Neural crest cell (in vitro differentiated cells): Measurements from ENCODE around the gene C4B. TPM values are rescaled to one million over a fixed set of nuclear protein-coding genes. Genes with fewer than 3 reads are reported as not detected.

Experiments used
- DNase-seq: peaks from one replicate; pipeline ENCODE4 v3.0.0; 2021; ENCODE audit warnings: low read depth, mixed read lengths, low spot score
- H3K27ac Mint-ChIP-seq: one replicate; pipeline ENCODE4 v1.8.0; 2021; ENCODE audit warnings: mild to moderate bottlenecking, mixed read lengths; ENCODE audit not compliant: unreplicated experiment
- H3K27me3 Mint-ChIP-seq: 2 replicates; pipeline ENCODE4 v1.8.0; 2021; ENCODE audit warnings: low read depth, mild to moderate bottlenecking, mixed read lengths
- H3K36me3 Mint-ChIP-seq: 2 replicates; pipeline ENCODE4 v1.8.0; 2021; ENCODE audit warnings: low read depth, mild to moderate bottlenecking, mixed read lengths
- H3K4me1 Mint-ChIP-seq: 2 replicates; pipeline ENCODE4 v1.8.0; 2021; ENCODE audit warnings: mixed read lengths
- H3K4me3 Mint-ChIP-seq: one replicate; pipeline ENCODE4 v1.8.0; 2021; ENCODE audit warnings: mild to moderate bottlenecking, mixed read lengths
- H3K9me3 Mint-ChIP-seq: 2 replicates; pipeline ENCODE4 v1.8.0; 2021; ENCODE audit warnings: mixed read lengths
- total RNA-seq: library from RNA; stranded (reverse); gene quantifications from 2 replicates; pipeline ENCODE4 v1.2.1, GENCODE V29; 2021
- TF ChIP-seq, protein P1 (sequence below): fragments of 200-600 bp; sonication (generic); conservative IDR thresholded peaks from 2 replicates; pipeline ENCODE4 v1.5.0; 2021; ENCODE audit warnings: antibody characterized with exemption, mild to moderate bottlenecking

Gene C4B
- total RNA-seq, 1 donor from 2014 or later: 5.3 TPM

- peak overlapping the region; percentile 100 for H3K4me3 Mint-ChIP-seq
- peak overlapping the region; percentile 75 for H3K27ac Mint-ChIP-seq
- H3K36me3 Mint-ChIP-seq: peaks cover 15% of the 10 kb centered on the region
These were observed 45.5 kb upstream of the C4B start for GRCh38 chr6:31968791-31969711.

GRCh38 chr6:31969712-31970603 lies 44.6 kb upstream of the C4B start:
- peak overlapping the region; percentile 81 for H3K27ac Mint-ChIP-seq
- TF ChIP-seq, protein P1, sequence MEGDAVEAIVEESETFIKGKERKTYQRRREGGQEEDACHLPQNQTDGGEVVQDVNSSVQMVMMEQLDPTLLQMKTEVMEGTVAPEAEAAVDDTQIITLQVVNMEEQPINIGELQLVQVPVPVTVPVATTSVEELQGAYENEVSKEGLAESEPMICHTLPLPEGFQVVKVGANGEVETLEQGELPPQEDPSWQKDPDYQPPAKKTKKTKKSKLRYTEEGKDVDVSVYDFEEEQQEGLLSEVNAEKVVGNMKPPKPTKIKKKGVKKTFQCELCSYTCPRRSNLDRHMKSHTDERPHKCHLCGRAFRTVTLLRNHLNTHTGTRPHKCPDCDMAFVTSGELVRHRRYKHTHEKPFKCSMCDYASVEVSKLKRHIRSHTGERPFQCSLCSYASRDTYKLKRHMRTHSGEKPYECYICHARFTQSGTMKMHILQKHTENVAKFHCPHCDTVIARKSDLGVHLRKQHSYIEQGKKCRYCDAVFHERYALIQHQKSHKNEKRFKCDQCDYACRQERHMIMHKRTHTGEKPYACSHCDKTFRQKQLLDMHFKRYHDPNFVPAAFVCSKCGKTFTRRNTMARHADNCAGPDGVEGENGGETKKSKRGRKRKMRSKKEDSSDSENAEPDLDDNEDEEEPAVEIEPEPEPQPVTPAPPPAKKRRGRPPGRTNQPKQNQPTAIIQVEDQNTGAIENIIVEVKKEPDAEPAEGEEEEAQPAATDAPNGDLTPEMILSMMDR: no peak
- H3K4me1 Mint-ChIP-seq: peaks cover 33% of the 10 kb centered on the region
- H3K27me3 Mint-ChIP-seq: no peaks in the 10 kb centered on the region
- peaks cover 21% of the 10 kb centered on the region for H3K36me3 Mint-ChIP-seq
- H3K9me3 Mint-ChIP-seq: no peaks in the 10 kb centered on the region
- H3K4me3 Mint-ChIP-seq: peak overlapping the region; percentile 100
- DNase-seq: no peak

More at GRCh38 chr6:31968791-31969711, 45.5 kb upstream of the C4B start:
- Mint-ChIP-seq H3K4me1 (peaks cover 33% of the 10 kb centered on the region), H3K27me3 (no peaks in the 10 kb centered on the region), H3K9me3 (no peaks in the 10 kb centered on the region)
- no peak for DNase-seq
- TF ChIP-seq, protein P1: no peak

DNA sequence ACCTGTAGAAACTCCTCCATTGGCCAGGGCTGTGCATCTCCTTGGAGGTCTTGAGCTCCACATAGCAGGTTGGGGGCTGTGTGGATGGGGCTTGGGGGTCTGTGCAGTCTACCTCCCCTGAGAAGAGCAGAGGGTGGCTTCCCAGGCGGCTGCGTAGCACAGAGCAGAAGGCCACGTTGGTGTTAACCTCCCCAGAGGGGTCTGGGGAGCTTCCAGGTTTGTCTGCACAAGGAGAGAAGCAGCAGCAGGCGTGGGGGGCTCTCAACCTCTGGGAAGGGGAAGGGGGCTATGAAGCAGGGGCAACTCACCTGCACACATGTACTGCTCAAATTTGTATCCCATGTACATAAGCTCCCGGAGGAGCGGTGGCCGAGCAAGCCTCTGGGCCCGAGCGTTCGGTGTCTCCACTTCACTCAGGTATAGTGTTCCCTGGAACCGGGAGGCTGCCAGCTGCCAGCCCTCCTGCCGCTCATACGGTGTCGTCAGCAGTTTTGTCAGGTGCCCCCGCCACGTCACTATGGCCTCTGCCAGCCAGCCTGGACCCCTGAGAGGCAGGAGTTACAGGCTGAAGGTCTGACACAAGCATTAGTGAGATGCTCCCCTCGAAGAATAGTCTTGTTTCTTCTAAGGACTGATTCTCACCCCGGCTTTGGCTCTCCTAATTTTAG lies 43.9 kb upstream of the C4B start:
- DNase-seq: no peak
- peaks cover 21% of the 10 kb centered on the region for H3K36me3 Mint-ChIP-seq
- H3K4me3 Mint-ChIP-seq: peak overlapping the region; percentile 100
- no peaks in the 10 kb centered on the region for H3K27me3 Mint-ChIP-seq
- TF ChIP-seq, protein P1: no peak
- H3K27ac Mint-ChIP-seq: no peak overlapping the region
- H3K9me3 Mint-ChIP-seq: no peaks in the 10 kb centered on the region
- H3K4me1 Mint-ChIP-seq: peaks cover 33% of the 10 kb centered on the region

- Mint-ChIP-seq H3K36me3 (peaks cover 21% of the 10 kb centered on the region), H3K4me1 (peaks cover 33% of the 10 kb centered on the region), H3K27ac (peak overlapping the region; percentile 100), H3K27me3 (no peaks in the 10 kb centered on the region), H3K4me3 (peak overlapping the region; percentile 100), H3K9me3 (no peaks in the 10 kb centered on the region)
- TF ChIP-seq, protein P1: no peak
- DNase-seq: no peak
These were observed 43.2 kb upstream of the C4B start for GRCh38 chr6:31971279-31971992.
